DOHH2 (cell line): ENCODE results near the gene GMPPA.

Source experiments
- H3F3A ChIP-seq: fragments of 200-600 bp; sonication (generic), shearing (Covaris generic); 2 replicates; pipeline ENCODE4 v1.6.0; 2016; ENCODE audit warnings: antibody characterized with exemption, mild to moderate bottlenecking; ENCODE audit not compliant: control insufficient read depth, insufficient read depth
- H3K27ac ChIP-seq: fragments of 200-600 bp; sonication (generic); 2 replicates; pipeline ENCODE4 v1.5.1; 2014; ENCODE audit warnings: low read depth, mild to moderate bottlenecking, low read length, moderate library complexity
- H3K27me3 ChIP-seq: fragments of 200-600 bp; sonication (generic); 2 replicates; pipeline ENCODE4 v1.6.1; 2014; ENCODE audit warnings: mild to moderate bottlenecking, low read length, mixed read lengths; ENCODE audit not compliant: control insufficient read depth
- H3K36me3 ChIP-seq: fragments of 200-600 bp; sonication (generic); 2 replicates; pipeline ENCODE4 v1.6.1; 2014; ENCODE audit warnings: mild to moderate bottlenecking, low read length, moderate library complexity, mixed read lengths; ENCODE audit not compliant: control insufficient read depth
- H3K4me1 ChIP-seq: fragments of 200-600 bp; sonication (generic); 2 replicates; pipeline ENCODE4 v1.6.1; 2014; ENCODE audit warnings: mild to moderate bottlenecking, low read length, mixed read lengths; ENCODE audit not compliant: control insufficient read depth
- H3K4me2 ChIP-seq: fragments of 200-600 bp; sonication (generic); 2 replicates; pipeline ENCODE4 v1.6.0; 2014; ENCODE audit warnings: mild to moderate bottlenecking, low read length, moderate library complexity
- H3K4me3 ChIP-seq: fragments of 200-600 bp; sonication (generic); 2 replicates; pipeline ENCODE4 v1.5.1; 2014; ENCODE audit warnings: mild to moderate bottlenecking, low read length, mixed read lengths
- H3K79me2 ChIP-seq: fragments of 200-600 bp; sonication (generic); 2 replicates; pipeline ENCODE4 v1.6.1; 2014; ENCODE audit warnings: mild to moderate bottlenecking, low read length, mixed read lengths; ENCODE audit not compliant: control insufficient read depth
- H3K9me2 ChIP-seq: fragments of 200-600 bp; sonication (generic); replicated peaks from 2 replicates; pipeline ENCODE4 v1.6.1; 2014; ENCODE audit warnings: mild to moderate bottlenecking, low read length, mixed read lengths; ENCODE audit not compliant: control insufficient read depth
- H3K9me3 ChIP-seq: fragments of 200-600 bp; sonication (generic); 2 replicates; pipeline ENCODE4 v1.6.1; 2014; ENCODE audit warnings: antibody characterized with exemption, low read length, mixed read lengths; ENCODE audit not compliant: control insufficient read depth, insufficient read depth
- H4K20me1 ChIP-seq: fragments of 200-600 bp; sonication (generic); 2 replicates; pipeline ENCODE4 v1.6.0; 2014; ENCODE audit warnings: low read depth, mild to moderate bottlenecking, antibody characterized with exemption, low read length, moderate library complexity; ENCODE audit not compliant: control insufficient read depth, insufficient read depth
- CTCF ChIP-seq: fragments of 200-600 bp; sonication (generic); IDR thresholded peaks from one replicate; pipeline ENCODE4 v1.5.1; 2014; ENCODE audit warnings: antibody characterized with exemption, mild to moderate bottlenecking, low read depth, low read length; ENCODE audit not compliant: poor library complexity, severe bottlenecking
- EZH2phosphoT487 ChIP-seq: fragments of 200-600 bp; sonication (generic); IDR thresholded peaks from 2 replicates; pipeline ENCODE4 v1.6.1; 2017; ENCODE audit warnings: borderline replicate concordance, mild to moderate bottlenecking, antibody characterized with exemption, low read length, moderate library complexity, mixed read lengths

GMPPA gene

GRCh38 chr2:219539926-219540678 is 41.4 kb downstream of the GMPPA start:
- Histone ChIP-seq H3K4me2 (no peak overlapping the region), H3K9me2 (no peaks in the 10 kb centered on the region), H3K4me3 (no peak overlapping the region), H3K9me3 (no peaks in the 10 kb centered on the region), H3F3A (no peaks in the 10 kb centered on the region), H3K36me3 (peaks cover 25% of the 10 kb centered on the region), H3K79me2 (peaks cover 8% of the 10 kb centered on the region), H3K4me1 (peaks cover 22% of the 10 kb centered on the region), H3K27me3 (peaks cover 8% of the 10 kb centered on the region; the same call in 1 of the 2 replicates), H4K20me1 (peaks cover 6% of the 10 kb centered on the region), H3K27ac (no peak overlapping the region)
- no peak for TF ChIP-seq CTCF
- no peak for TF ChIP-seq EZH2phosphoT487

- peaks cover 13% of the 10 kb centered on the region; the same call in 1 of the 2 replicates for H3K27me3 ChIP-seq
- peak overlapping the region; percentile 90; the same call in 1 of the 2 replicates for H3K4me3 ChIP-seq
- H4K20me1 ChIP-seq: peaks cover 6% of the 10 kb centered on the region
- H3K4me1 ChIP-seq: peaks cover 22% of the 10 kb centered on the region
- H3K79me2 ChIP-seq: peaks cover 8% of the 10 kb centered on the region
- no peaks in the 10 kb centered on the region for H3K9me2 ChIP-seq
- TF ChIP-seq EZH2phosphoT487 (no peak), CTCF (no peak)
- H3K9me3 ChIP-seq: no peaks in the 10 kb centered on the region
- H3K27ac ChIP-seq: no peak overlapping the region
- H3K4me2 ChIP-seq: peak overlapping the region; percentile 74
- no peaks in the 10 kb centered on the region for H3F3A ChIP-seq
- peaks cover 25% of the 10 kb centered on the region for H3K36me3 ChIP-seq
Measured at GRCh38 chr2:219540784-219541504, 42.3 kb downstream of the GMPPA start.

GRCh38 chr2:219541611-219542180 is 43.0 kb downstream of the GMPPA start:
- Histone ChIP-seq H4K20me1 (peaks cover 6% of the 10 kb centered on the region), H3K79me2 (peaks cover 8% of the 10 kb centered on the region), H3K4me2 (peak overlapping the region; percentile 74), H3K4me3 (peak overlapping the region; percentile 90), H3K36me3 (peaks cover 25% of the 10 kb centered on the region), H3K9me2 (no peaks in the 10 kb centered on the region), H3F3A (no peaks in the 10 kb centered on the region), H3K9me3 (no peaks in the 10 kb centered on the region), H3K27me3 (peaks cover 15% of the 10 kb centered on the region; the same call in 1 of the 2 replicates), H3K4me1 (peaks cover 22% of the 10 kb centered on the region), H3K27ac (no peak overlapping the region)
- TF ChIP-seq EZH2phosphoT487 (no peak), CTCF (peak; percentile 100)
